Naive B cell (primary cell): ENCODE results near the gene SNTG2. TPM values are rescaled to one million over a fixed set of nuclear protein-coding genes. Genes with fewer than 3 reads are reported as not detected.

Experiments used
- ATAC-seq, 2 donors: fragments of 150-1000 bp; cut with Tn5 transposase; 2 replicates each; pipeline ENCODE4 v1.10.0; 2021; ENCODE audit warnings: low read depth in 2 of 2, mild to moderate bottlenecking in 2 of 2, moderate library complexity in 2 of 2
- DNase-seq: peaks from one replicate; pipeline ENCODE4 v3.0.0; 2022
- H3K27ac Mint-ChIP-seq, 6 donors: one replicate each; pipeline ENCODE4 v1.8.0; 2020 to 2022; ENCODE audit warnings: mild to moderate bottlenecking in 6 of 6, mixed read lengths in 6 of 6, moderate library complexity in 5 of 6, inconsistent platforms in 2 of 6
- H3K27me3 Mint-ChIP-seq, 3 donors: one replicate each; pipeline ENCODE4 v1.8.0; 2021 to 2022; ENCODE audit warnings: mixed read lengths in 3 of 3, mild to moderate bottlenecking in 1 of 3
- H3K36me3 Mint-ChIP-seq, 2 donors: one replicate each; pipeline ENCODE4 v1.8.0; 2020 to 2022; ENCODE audit warnings: mixed read lengths in 2 of 2, inconsistent platforms in 1 of 2, mild to moderate bottlenecking in 1 of 2
- H3K4me1 Mint-ChIP-seq, 3 donors: one replicate each; pipeline ENCODE4 v1.8.0; 2020 to 2022; ENCODE audit warnings: mixed read lengths in 3 of 3, inconsistent platforms in 1 of 3, mild to moderate bottlenecking in 1 of 3, moderate library complexity in 1 of 3
- H3K4me3 Mint-ChIP-seq, 8 donors: one replicate each; pipeline ENCODE4 v1.8.0; 2020 to 2022; ENCODE audit warnings: mild to moderate bottlenecking in 8 of 8, mixed read lengths in 8 of 8, moderate library complexity in 8 of 8, inconsistent platforms in 2 of 8
- H3K9me3 Mint-ChIP-seq, 7 donors: one replicate each; pipeline ENCODE4 v1.8.0; 2020 to 2022; ENCODE audit warnings: mixed read lengths in 7 of 7, mild to moderate bottlenecking in 5 of 7, inconsistent platforms in 2 of 7, moderate library complexity in 1 of 7
- polyA plus RNA-seq, 6 donors: library from polyadenylated mRNA; unstranded; fragments of 300-500 nt; fragmentation: Illumina TruSeq; gene quantifications; one replicate each; pipeline ENCODE4 v1.2.3, GENCODE V29; 2021; ENCODE audit warnings: low read depth in 6 of 6

Gene SNTG2
- polyA plus RNA-seq, 6 donors from 2014 or later: 1.8 to 9.2 (median 4.1) TPM

DNA sequence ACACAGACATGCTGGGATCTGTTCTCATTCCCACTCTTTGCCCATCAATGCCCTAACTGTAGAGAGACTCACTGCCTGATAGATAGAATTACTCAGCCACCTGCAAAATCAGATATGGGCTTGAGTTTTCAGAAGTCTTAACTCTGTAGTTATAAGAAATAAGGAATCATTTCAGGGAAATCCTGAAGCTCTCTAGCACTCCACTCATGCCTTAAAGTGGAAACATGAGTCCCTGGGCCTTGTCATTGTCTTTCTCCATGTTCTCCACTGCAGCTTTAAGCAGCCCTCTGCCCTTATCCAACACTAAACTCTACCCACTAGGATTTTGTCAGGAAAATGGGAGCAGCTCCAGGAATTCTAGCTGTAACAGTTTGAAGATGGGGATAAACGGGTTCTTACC is 192.5 kb downstream of the SNTG2 start:
- Mint-ChIP-seq H3K9me3 (peaks cover 2 to 17% (median 8%) of the 10 kb centered on the region in 7 donors), H3K4me1 (peaks cover 0 to 8% (median 6%) of the 10 kb centered on the region in 3 donors), H3K4me3 (no peak overlapping the region), H3K27me3 (peaks cover 0 to 26% (median 13%) of the 10 kb centered on the region in 3 donors), H3K27ac (no peak overlapping the region), H3K36me3 (peaks cover 0 to 9% of the 10 kb centered on the region in 2 donors)
- no peak for DNase-seq
- ATAC-seq: no peak

DNA sequence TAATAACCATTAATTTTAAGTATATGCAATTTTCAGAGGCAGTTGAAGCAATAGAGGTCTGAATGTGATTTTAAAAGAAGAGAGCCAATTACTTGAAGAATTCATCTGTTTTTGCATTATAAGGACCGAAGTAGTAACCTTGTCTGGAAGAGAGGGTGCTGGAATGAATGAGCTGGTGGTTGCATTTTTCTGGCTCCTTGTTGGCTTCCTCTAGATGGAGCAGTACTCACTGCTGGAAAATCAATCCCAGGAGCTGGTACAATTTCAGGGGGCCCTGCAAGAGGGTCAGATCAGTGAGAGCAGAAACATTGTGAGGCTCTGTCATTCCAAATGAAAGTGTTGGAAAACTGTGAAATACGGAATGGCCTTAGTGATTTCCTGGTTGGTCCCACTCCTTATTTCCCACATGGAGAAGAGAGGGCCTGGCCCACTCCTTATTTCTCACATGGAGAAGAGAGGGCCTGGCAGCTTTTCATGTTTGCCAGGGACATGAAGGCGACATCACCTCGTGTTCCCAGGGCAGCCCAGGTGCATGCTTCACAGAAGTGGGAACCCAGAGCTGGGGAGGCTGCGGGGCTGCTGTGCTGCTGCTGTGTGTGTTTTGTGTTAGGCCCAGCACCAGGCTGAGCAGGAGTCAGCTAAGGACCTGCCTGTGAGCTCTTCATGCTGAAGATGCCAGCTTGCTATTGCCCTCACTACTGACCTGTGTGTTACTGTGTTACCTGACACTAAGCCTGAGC is 197.4 kb downstream of the SNTG2 start:
- DNase-seq (no peak), ATAC-seq (no peak)
- Mint-ChIP-seq H3K4me3 (no peak overlapping the region), H3K9me3 (peaks cover 2 to 17% (median 8%) of the 10 kb centered on the region in 7 donors), H3K4me1 (peaks cover 3 to 11% (median 9%) of the 10 kb centered on the region in 3 donors), H3K36me3 (peaks cover 0 to 9% of the 10 kb centered on the region in 2 donors), H3K27me3 (peaks cover 0 to 19% (median 3%) of the 10 kb centered on the region in 3 donors), H3K27ac (peak overlapping the region in 2 of 6 donors; percentile 1 to 5)

DNA sequence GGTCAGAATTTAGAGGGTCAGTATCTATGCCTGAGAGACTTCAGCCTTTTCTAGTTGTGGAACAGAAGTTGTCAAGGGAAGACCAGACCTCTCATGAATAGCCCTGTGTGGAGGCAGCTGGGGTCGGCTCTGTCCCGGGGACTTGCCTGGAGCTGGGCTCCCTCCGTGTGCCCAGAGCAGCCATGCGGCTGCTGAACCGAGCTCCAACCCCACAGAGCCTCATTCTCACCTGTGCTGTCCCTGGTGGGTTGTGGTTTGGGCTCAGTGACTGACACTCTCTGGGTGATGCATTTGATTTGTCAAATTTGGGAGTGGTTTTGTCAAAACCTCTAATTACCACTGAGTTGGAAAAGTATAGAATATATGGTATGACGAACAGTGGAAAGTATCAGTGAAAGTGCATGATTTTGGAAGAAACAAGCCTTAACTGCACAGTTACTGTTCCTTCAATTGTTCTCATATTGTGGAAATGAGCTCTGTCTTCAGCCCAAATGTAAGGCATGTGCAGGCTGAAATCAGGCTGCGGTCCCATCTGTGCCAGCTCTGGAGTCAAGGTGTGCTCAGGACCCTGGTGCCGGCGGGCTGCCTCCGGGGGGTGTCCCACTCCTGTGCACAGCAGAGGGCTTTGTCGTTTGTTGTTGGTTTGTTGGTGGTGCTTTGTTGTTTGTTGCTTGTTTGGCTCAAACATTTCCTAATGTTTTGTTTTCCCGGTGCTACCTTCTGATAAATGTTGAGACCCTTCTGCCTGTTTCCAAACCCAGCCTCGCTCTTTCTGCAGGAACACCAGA is 200.3 kb downstream of the SNTG2 start:
- Mint-ChIP-seq H3K4me1 (peaks cover 3 to 11% (median 9%) of the 10 kb centered on the region in 3 donors), H3K27ac (peak overlapping the region in 1 of 6 donors; percentile 23), H3K27me3 (peaks cover 0 to 8% (median 0%) of the 10 kb centered on the region in 3 donors), H3K4me3 (no peak overlapping the region), H3K36me3 (no peaks in the 10 kb centered on the region), H3K9me3 (peaks cover 0 to 4% (median 0%) of the 10 kb centered on the region in 7 donors)
- DNase-seq (no peak), ATAC-seq (no peak)

DNA sequence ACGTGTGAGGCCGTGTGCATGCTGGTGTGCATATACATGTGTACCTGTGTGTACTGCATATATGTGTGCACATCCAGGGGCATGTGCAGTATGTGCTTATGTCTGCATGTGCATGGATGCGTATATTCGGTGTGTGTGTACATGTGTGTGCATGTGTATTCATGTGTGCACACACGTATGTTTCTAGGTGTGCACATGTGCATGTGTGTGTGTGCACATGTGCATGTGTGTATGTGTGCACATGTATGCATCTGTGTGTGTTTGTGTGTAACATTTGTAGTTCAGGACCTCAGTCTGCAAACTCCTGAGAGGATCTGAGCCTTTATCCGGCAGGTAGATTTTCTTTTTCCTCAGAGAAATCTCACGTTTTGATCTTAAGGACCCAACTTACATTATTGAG is 201.7 kb downstream of the SNTG2 start:
- DNase-seq (no peak), ATAC-seq (no peak)
- Mint-ChIP-seq H3K27me3 (peaks cover 0 to 8% (median 0%) of the 10 kb centered on the region in 3 donors), H3K27ac (no peak overlapping the region), H3K4me1 (peaks cover 3 to 11% (median 9%) of the 10 kb centered on the region in 3 donors), H3K9me3 (peaks cover 0 to under 1% (median 0%) of the 10 kb centered on the region in 7 donors), H3K36me3 (no peaks in the 10 kb centered on the region), H3K4me3 (no peak overlapping the region)

DNA sequence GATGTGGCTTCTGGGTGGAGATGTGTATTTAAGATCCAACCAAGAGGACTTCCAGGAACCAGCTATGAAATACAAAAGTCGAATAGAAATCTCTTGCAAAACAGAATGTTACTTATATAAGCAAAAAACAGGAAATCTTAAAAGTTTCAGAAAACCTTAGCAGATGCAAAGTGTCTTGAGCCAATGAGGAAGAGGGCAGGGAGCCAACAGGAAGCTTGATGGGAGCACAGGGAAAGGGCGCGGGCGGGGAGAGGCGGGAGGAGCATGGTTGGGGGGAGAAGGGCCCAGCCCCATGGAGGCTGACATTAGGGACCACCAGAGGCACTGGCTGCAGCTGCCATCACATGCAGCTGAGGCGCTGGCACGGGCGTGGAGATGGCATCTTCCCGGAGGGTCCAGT is 203.3 kb downstream of the SNTG2 start:
- Mint-ChIP-seq H3K4me3 (no peak overlapping the region), H3K27me3 (peaks cover 0 to under 1% (median 0%) of the 10 kb centered on the region in 3 donors), H3K4me1 (peaks cover 0 to 4% (median 3%) of the 10 kb centered on the region in 3 donors), H3K27ac (no peak overlapping the region), H3K36me3 (no peaks in the 10 kb centered on the region), H3K9me3 (no peaks in the 10 kb centered on the region)
- no peak for ATAC-seq
- no peak for DNase-seq

DNA sequence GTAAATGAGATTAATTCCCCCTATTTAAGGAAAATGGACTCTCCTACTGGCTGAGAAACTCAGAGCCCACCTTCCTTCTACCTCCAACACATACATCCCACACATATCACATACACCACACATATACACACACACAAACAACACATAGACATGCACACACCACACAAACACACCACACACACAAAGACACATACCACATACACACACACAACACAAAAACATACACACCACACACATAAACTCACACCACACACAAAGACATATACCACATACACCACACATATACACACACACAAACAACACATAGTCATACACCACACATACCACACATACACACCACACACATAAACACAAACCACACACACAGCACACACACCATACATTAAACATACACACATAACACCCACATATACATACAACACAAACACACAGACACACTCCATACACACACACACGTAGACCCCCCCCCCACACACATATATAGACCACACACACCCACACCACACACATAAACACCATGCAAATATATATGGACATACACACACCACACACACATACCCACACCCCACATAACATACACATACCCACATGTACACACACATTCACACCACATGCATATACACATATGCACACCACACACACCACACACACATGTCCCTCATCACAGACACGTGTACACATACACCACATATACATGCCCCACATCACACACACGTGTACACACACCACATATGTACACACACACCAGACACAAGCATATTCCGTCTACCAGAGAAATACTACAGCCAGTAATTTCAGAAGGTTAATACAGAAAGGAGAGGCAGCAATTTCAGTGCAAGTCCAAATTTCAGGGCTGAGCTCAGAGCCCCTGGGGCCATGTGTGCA is 204.3 kb downstream of the SNTG2 start:
- peaks cover 0 to 3% (median 0%) of the 10 kb centered on the region in 3 donors for H3K4me1 Mint-ChIP-seq
- H3K27ac Mint-ChIP-seq: no peak overlapping the region
- H3K27me3 Mint-ChIP-seq: no peaks in the 10 kb centered on the region
- no peaks in the 10 kb centered on the region for H3K36me3 Mint-ChIP-seq
- DNase-seq: no peak
- H3K9me3 Mint-ChIP-seq: no peaks in the 10 kb centered on the region
- ATAC-seq: no peak
- no peak overlapping the region for H3K4me3 Mint-ChIP-seq

DNA sequence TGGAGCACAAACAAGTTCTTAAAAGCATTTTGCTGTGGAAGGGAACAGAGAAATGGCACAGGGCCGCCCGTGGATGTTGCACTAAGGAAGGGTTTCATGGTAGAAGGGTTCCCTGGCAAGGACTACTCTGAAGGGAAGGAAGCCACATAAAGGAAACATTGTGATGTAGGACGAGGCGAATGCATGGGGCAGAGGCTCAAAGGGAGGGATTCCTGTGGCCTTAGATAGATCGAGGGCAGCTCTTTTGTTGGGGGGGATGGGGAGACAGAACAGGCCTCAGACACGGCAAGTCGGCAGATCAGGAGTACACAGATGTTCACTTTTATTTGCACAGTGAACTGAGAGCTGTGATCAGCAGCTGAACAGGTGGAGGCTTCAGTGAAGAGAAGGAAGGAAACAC is 205.4 kb downstream of the SNTG2 start:
- DNase-seq (no peak), ATAC-seq (no peak)
- H3K27ac Mint-ChIP-seq: no peak overlapping the region
- H3K36me3 Mint-ChIP-seq: no peaks in the 10 kb centered on the region
- no peak overlapping the region for H3K4me3 Mint-ChIP-seq
- peaks cover 0 to 3% (median 0%) of the 10 kb centered on the region in 3 donors for H3K4me1 Mint-ChIP-seq
- no peaks in the 10 kb centered on the region for H3K9me3 Mint-ChIP-seq
- H3K27me3 Mint-ChIP-seq: no peaks in the 10 kb centered on the region

DNA sequence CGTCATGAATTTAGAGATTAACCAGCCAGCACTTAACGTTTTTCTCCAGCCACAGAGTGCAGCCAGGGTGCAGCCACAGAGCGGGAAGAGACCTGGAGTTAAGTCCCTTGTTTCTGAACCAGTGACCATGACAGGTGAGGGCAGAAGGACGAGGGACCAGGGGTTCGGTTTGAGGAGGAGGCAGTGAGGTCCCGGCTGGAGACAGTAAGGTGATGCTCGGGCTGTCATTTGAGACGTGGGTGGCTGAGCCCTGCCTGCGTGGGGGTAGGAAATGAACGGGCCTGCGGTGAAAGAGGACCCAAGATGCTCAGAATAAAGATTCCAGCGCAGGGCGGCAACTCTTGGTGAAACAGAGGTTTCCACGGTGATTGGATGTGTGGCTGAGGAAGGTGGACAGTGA is 205.9 kb downstream of the SNTG2 start:
- no peak overlapping the region for H3K4me3 Mint-ChIP-seq
- no peak for DNase-seq
- no peaks in the 10 kb centered on the region for H3K36me3 Mint-ChIP-seq
- peaks cover 0 to 6% (median 0%) of the 10 kb centered on the region in 3 donors for H3K4me1 Mint-ChIP-seq
- no peaks in the 10 kb centered on the region for H3K9me3 Mint-ChIP-seq
- H3K27ac Mint-ChIP-seq: no peak overlapping the region
- no peak for ATAC-seq
- no peaks in the 10 kb centered on the region for H3K27me3 Mint-ChIP-seq

DNA sequence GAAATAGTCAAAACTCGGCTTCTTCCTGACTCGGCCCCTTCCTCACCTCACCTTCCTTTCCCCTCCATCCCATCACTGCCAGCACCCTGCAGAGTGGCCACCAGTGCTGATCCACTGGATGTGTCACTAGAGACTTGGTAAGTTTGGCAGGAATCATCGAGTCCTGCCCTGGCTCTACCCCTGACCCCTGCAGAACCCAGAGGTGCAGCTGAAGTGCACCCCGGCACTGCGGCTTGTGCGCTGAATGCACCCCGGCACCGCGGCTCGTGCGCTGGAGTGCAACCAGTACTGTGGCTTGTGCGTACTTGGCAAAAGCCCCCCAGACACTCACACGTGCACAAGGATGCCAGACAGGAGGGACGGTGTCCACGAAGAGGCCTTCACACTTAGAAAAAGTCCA is 206.5 kb downstream of the SNTG2 start:
- Mint-ChIP-seq H3K27me3 (no peaks in the 10 kb centered on the region), H3K9me3 (no peaks in the 10 kb centered on the region), H3K36me3 (no peaks in the 10 kb centered on the region), H3K4me1 (peaks cover 0 to 7% (median 2%) of the 10 kb centered on the region in 3 donors), H3K4me3 (no peak overlapping the region), H3K27ac (no peak overlapping the region)
- DNase-seq (no peak), ATAC-seq (no peak)

DNA sequence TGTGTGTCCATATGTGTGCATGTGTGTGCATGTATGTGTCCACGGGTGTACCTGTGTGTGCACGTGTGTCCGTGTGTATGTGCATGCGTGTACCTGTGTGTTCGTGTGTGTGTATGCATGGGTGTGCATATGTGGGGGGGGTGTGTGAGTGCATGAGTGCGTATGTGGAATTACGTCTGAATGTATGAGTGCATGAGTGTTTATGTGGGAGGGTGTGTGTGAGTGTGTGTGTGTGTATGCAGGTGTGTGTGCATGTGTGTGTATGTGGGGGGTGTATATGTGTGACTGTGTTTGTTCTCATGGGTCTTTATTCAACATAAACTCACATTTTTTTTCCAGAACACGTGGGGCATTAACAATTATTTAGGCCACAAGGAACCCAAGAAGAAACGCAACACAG is 208.4 kb downstream of the SNTG2 start:
- Mint-ChIP-seq H3K36me3 (peaks cover 0 to 9% of the 10 kb centered on the region in 2 donors), H3K9me3 (peaks cover 5 to 14% (median 8%) of the 10 kb centered on the region in 7 donors), H3K27me3 (no peaks in the 10 kb centered on the region), H3K4me1 (peaks cover 19 to 26% (median 20%) of the 10 kb centered on the region in 3 donors), H3K4me3 (no peak overlapping the region), H3K27ac (no peak overlapping the region)
- ATAC-seq (no peak), DNase-seq (no peak)

DNA sequence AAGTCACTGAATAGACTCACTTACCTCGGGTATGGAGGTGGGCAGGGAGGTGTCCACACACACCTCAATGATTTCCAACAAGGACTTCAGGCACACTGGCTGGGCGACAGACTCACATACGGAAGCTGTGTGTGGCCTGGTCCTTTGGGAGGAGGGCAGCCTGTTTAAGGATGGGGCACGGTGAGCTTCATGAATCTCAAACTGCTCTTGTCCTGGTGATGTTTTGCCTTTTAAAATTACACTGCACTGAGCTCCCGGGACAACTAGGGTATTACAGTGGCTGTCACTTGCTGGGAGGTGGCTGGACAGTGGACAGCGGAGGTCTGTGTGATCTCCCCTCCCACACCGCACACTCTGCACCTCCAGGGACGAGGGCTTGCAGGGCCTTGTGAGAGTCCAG is 211.6 kb downstream of the SNTG2 start:
- Mint-ChIP-seq H3K4me3 (peak overlapping the region in 6 of 8 donors; percentile 16 to 86 (median 83)), H3K4me1 (peaks cover 32 to 37% (median 36%) of the 10 kb centered on the region in 3 donors)

DNA sequence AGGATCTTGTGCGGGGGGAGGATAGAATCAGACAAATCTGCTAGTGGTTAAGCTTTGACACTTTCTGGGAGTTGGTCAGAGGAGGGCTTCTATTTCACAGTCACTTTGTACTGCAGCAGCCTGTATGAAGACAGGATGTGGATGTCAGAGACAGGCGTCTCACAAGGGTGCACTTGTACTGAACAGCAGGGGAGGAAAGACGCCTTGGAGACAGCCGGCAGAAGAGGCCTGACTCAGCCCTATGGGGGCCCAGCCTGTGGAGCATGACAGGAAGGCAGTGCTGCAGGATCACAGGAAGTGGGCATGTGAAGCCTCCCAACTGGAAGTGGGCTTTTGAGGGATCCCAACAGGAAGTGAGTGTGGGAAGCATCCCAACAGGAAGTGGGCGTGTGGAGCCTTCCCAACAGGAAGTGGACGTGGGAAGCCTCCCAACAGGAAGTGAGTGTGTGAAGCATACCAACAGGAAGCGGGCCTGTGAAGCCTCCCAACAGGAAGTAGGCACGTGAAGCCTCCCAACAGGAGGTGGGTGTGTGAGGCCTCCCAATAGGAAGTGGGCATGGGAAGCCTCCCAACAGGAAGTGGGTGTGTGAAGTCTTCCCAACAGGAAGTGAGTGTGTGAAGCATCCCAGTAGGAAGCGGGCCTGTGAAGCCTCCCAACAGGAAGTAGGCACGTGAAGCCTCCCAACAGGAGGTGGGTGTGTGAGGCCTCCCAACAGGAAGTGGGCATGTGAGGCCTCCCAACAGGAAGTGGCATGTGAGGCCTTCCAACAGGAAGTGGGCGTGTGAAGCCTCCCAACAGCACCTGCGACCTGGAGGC is 212.3 kb downstream of the SNTG2 start:
- Mint-ChIP-seq H3K9me3 (peaks cover 12 to 28% (median 18%) of the 10 kb centered on the region in 7 donors), H3K27ac (peak overlapping the region; percentile 70 to 98 (median 96)), H3K4me3 (peak overlapping the region; percentile 16 to 86 (median 83)), H3K36me3 (peaks cover 0 to 9% of the 10 kb centered on the region in 2 donors), H3K4me1 (peaks cover 32 to 37% (median 36%) of the 10 kb centered on the region in 3 donors), H3K27me3 (no peaks in the 10 kb centered on the region)
- ATAC-seq (peak; percentile 72 to 89), DNase-seq (peak; percentile 25)

More for the DNA sequence above, 211.6 kb downstream of the SNTG2 start:
- Mint-ChIP-seq H3K27me3 (no peaks in the 10 kb centered on the region), H3K9me3 (peaks cover 12 to 28% (median 18%) of the 10 kb centered on the region in 7 donors), H3K27ac (peak overlapping the region in 4 of 6 donors; percentile 86 to 98 (median 96)), H3K36me3 (peaks cover 0 to 9% of the 10 kb centered on the region in 2 donors)
- ATAC-seq: no peak
- no peak for DNase-seq
